KMS-11 (cell line): Measurements from ENCODE around the gene KCNIP1.

ENCODE experiments used
- H2AFZ ChIP-seq: fragments of 200-600 bp; sonication (generic); 2 replicates; pipeline ENCODE4 v1.6.1; 2016; ENCODE audit warnings: antibody characterized with exemption, mixed run types, low read depth
- H3K27ac ChIP-seq: fragments of 200-600 bp; sonication (generic); 2 replicates; pipeline ENCODE4 v1.6.1; 2016; ENCODE audit warnings: mild to moderate bottlenecking, mixed run types
- H3K27me3 ChIP-seq: fragments of 200-600 bp; sonication (generic); 2 replicates; pipeline ENCODE4 v1.6.1; 2017; ENCODE audit warnings: mild to moderate bottlenecking, low read depth, mixed run types, moderate library complexity; ENCODE audit not compliant: insufficient read depth
- H3K36me3 ChIP-seq: fragments of 200-600 bp; sonication (generic); 2 replicates; pipeline ENCODE4 v1.6.1; 2017; ENCODE audit warnings: mild to moderate bottlenecking, mixed run types; ENCODE audit not compliant: insufficient read depth
- H3K4me1 ChIP-seq: fragments of 200-600 bp; sonication (generic); 2 replicates; pipeline ENCODE4 v1.6.1; 2016; ENCODE audit warnings: mild to moderate bottlenecking, low read depth, mixed run types; ENCODE audit not compliant: poor library complexity, severe bottlenecking
- H3K4me2 ChIP-seq: fragments of 200-600 bp; sonication (generic); 2 replicates; pipeline ENCODE4 v1.7.0; 2016; ENCODE audit warnings: mild to moderate bottlenecking, mixed run types
- H3K4me3 ChIP-seq: fragments of 200-600 bp; sonication (generic); IDR thresholded peaks from 2 replicates; pipeline ENCODE4 v1.6.1; 2017; ENCODE audit warnings: low read depth, low read length, mixed read lengths; ENCODE audit not compliant: insufficient read depth
- H3K79me2 ChIP-seq: fragments of 200-600 bp; sonication (generic); 2 replicates; pipeline ENCODE4 v1.6.1; 2016; ENCODE audit warnings: low read depth, mixed run types; ENCODE audit not compliant: insufficient read depth
- H3K9ac ChIP-seq: fragments of 200-600 bp; sonication (generic); 2 replicates; pipeline ENCODE4 v1.6.1; 2016; ENCODE audit warnings: mild to moderate bottlenecking, mixed run types
- H4K20me1 ChIP-seq: fragments of 200-600 bp; sonication (generic); 2 replicates; pipeline ENCODE4 v1.6.1; 2016; ENCODE audit warnings: mild to moderate bottlenecking, mixed run types; ENCODE audit not compliant: insufficient read depth
- TF ChIP-seq, protein P1 (sequence below): fragments of 200-600 bp; sonication (generic); conservative IDR thresholded peaks from 2 replicates; pipeline ENCODE4 v1.6.1; 2017; ENCODE audit warnings: low read depth, mild to moderate bottlenecking, antibody characterized with exemption, low read length, moderate library complexity, mixed read lengths

The KCNIP1 gene

DNA sequence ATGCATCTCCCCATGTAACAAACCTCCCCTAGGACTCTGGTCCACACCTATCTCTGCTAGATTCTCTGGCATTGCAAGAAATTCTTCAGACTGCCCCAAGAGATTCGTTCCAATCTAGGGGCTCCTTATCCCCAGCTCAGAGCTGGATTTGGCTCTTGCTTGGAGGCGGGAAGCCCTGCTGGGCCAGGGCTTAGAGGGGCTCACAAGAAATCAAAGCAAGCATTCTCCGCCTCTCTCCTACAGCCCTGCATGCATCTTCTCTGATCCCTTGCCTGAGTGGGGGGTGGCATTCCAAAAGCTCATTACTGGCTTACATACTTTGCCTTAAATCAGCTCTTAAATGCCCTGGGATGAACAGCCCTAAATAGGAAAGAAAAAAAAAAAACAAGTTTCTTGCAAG is 75.8 kb downstream of the KCNIP1 start:
- Histone ChIP-seq H2AFZ (no peak overlapping the region), H3K9ac (no peak overlapping the region), H3K4me1 (no peaks in the 10 kb centered on the region), H3K4me2 (no peak overlapping the region), H3K36me3 (no peaks in the 10 kb centered on the region), H3K4me3 (no peak overlapping the region), H3K27ac (no peak overlapping the region), H3K27me3 (no peaks in the 10 kb centered on the region), H3K79me2 (no peaks in the 10 kb centered on the region), H4K20me1 (no peaks in the 10 kb centered on the region)
- TF ChIP-seq, protein P1, sequence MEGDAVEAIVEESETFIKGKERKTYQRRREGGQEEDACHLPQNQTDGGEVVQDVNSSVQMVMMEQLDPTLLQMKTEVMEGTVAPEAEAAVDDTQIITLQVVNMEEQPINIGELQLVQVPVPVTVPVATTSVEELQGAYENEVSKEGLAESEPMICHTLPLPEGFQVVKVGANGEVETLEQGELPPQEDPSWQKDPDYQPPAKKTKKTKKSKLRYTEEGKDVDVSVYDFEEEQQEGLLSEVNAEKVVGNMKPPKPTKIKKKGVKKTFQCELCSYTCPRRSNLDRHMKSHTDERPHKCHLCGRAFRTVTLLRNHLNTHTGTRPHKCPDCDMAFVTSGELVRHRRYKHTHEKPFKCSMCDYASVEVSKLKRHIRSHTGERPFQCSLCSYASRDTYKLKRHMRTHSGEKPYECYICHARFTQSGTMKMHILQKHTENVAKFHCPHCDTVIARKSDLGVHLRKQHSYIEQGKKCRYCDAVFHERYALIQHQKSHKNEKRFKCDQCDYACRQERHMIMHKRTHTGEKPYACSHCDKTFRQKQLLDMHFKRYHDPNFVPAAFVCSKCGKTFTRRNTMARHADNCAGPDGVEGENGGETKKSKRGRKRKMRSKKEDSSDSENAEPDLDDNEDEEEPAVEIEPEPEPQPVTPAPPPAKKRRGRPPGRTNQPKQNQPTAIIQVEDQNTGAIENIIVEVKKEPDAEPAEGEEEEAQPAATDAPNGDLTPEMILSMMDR: no peak

DNA sequence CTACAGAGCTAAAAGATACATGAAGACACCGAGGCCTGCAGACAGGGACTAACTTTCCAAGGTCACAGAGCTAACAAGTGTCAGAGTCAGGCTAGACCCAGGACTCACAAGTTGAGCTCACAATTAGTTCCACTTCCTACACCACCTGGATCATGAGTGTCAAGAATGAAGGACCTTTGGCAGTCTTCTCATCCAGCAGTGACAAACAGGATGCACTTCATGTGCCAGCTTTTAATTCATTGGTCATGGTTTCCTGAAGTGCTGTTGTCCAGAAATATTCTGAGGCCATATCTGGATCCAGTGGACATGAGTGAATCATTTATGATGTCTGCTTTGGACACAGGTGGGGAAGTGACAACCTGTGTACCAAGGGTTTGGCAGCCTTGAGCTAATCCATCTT is 77.4 kb downstream of the KCNIP1 start:
- Histone ChIP-seq H3K4me3 (no peak overlapping the region), H2AFZ (no peak overlapping the region), H3K27ac (no peak overlapping the region), H3K79me2 (no peaks in the 10 kb centered on the region), H3K4me2 (no peak overlapping the region), H3K27me3 (no peaks in the 10 kb centered on the region), H3K4me1 (no peaks in the 10 kb centered on the region), H3K9ac (no peak overlapping the region), H4K20me1 (no peaks in the 10 kb centered on the region), H3K36me3 (no peaks in the 10 kb centered on the region)
- TF ChIP-seq, protein P1: no peak

DNA sequence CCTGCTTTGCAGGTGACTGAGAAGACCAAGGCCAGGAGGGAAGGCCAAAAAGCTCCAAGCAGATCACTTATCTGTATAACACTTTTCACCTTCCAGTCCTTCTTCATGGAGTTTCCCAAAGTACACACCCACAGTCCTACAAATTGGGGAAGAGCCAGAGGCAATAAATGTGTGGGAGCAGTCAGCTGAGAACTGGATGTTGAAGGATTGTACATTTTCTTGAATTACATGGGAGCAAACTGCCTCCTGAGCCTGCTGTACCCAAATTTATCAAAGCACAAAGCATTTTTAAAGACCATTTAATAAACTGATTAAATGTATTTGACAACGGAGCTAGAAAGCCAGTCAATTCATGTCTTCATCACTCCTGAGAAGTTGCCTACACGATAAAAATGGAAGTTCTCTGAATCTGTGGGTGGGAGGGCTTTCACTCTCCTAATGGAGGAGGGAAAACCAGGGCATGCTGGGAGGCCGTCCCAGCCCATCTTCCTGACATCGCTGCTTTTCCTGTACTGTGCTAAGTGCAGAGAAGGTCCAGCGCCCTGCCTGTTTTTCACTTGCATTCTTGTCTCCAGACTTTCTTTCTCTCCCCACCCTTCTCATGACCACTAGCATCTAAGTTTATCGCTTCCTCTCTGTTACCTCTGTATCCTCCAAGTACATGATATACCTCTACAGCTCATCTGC is 79.0 kb downstream of the KCNIP1 start:
- no peaks in the 10 kb centered on the region for H3K4me1 ChIP-seq
- no peak overlapping the region for H3K4me2 ChIP-seq
- H3K4me3 ChIP-seq: no peak overlapping the region
- no peak overlapping the region for H3K9ac ChIP-seq
- H3K27ac ChIP-seq: no peak overlapping the region
- no peaks in the 10 kb centered on the region for H3K27me3 ChIP-seq
- TF ChIP-seq, protein P1: no peak
- no peaks in the 10 kb centered on the region for H3K79me2 ChIP-seq
- no peaks in the 10 kb centered on the region for H4K20me1 ChIP-seq
- no peak overlapping the region for H2AFZ ChIP-seq
- no peaks in the 10 kb centered on the region for H3K36me3 ChIP-seq

DNA sequence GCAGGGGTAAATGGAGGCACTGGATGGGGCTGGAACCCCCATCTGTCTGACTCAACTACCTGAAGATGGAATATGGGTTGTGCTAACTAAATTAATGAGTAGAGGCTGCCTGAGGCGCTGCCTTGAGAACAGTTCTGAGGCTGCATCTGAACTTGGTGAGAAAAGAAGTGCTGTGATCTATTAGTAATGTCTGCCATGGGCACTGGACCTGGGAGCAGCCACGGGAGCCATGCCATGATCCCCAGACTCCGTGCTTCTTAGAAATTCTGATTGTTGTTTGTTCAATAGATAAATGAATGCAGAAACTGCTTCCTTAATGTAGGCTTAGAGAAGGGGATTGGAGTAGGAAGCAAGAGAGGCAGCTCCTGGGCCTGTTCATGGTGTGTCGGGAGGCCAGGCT is 80.2 kb downstream of the KCNIP1 start:
- no peak overlapping the region for H3K27ac ChIP-seq
- H3K9ac ChIP-seq: no peak overlapping the region
- H3K27me3 ChIP-seq: no peaks in the 10 kb centered on the region
- TF ChIP-seq, protein P1: no peak
- no peaks in the 10 kb centered on the region for H3K79me2 ChIP-seq
- H3K4me1 ChIP-seq: no peaks in the 10 kb centered on the region
- no peaks in the 10 kb centered on the region for H3K36me3 ChIP-seq
- H2AFZ ChIP-seq: no peak overlapping the region
- H3K4me2 ChIP-seq: no peak overlapping the region
- H4K20me1 ChIP-seq: no peaks in the 10 kb centered on the region
- H3K4me3 ChIP-seq: no peak overlapping the region
